H1 (cell line): ENCODE measurements around the gene CLDN12. TPM values are rescaled to one million over a fixed set of nuclear protein-coding genes. Genes with fewer than 3 reads are reported as not detected.

Experiments used
- CHD7 ChIP-seq: fragments of 300-600 bp; sonication (generic); IDR thresholded peaks from 2 replicates; pipeline ENCODE4 v1.7.1; 2012; ENCODE audit warnings: low read length, moderate library complexity, mild to moderate bottlenecking, inconsistent platforms; ENCODE audit not compliant: insufficient replicate concordance
- EP300 ChIP-seq, 2 experiments: IDR thresholded peaks; 1 replicate in 1 of 2; 2 replicates in 1 of 2; pipeline ENCODE4 v1.6.1; 2011 to 2012; ENCODE audit warnings: low read depth in 2 of 2, low read length in 2 of 2, mild to moderate bottlenecking in 2 of 2, borderline replicate concordance in 1 of 2, inconsistent platforms in 1 of 2, moderate library complexity in 1 of 2
- GABPA ChIP-seq: IDR thresholded peaks from 2 replicates; pipeline ENCODE4 v1.6.1; 2011; ENCODE audit warnings: mild to moderate bottlenecking, low read length, moderate library complexity, borderline replicate concordance; ENCODE audit not compliant: insufficient read depth
- GTF2F1 ChIP-seq: IDR thresholded peaks from 2 replicates; pipeline ENCODE4 v1.6.1; 2012; ENCODE audit warnings: low read depth, low read length, improper control_type of control experiment, borderline replicate concordance
- HDAC2 ChIP-seq, 2 experiments: fragments of 300-600 bp in 1 of 2; sonication (generic) in 1 of 2; IDR thresholded peaks; 2 replicates each; pipeline ENCODE4 v1.6.1; 2011 to 2012; ENCODE audit warnings: low read depth in 2 of 2, low read length in 2 of 2, mild to moderate bottlenecking in 2 of 2, moderate library complexity in 2 of 2, borderline replicate concordance in 1 of 2, inconsistent platforms in 1 of 2
- HDAC6 ChIP-seq: IDR thresholded peaks from one replicate; pipeline ENCODE4 v1.7.1; 2012; ENCODE audit warnings: low read depth, mild to moderate bottlenecking, inconsistent platforms, low read length, moderate library complexity
- JUN ChIP-seq: IDR thresholded peaks from 2 replicates; pipeline ENCODE4 v1.6.1; 2011; ENCODE audit warnings: low read depth, mild to moderate bottlenecking, improper control_type of control experiment, low read length
- MAFK ChIP-seq: IDR thresholded peaks from 2 replicates; pipeline ENCODE4 v1.6.1; 2012; ENCODE audit warnings: low read depth, mild to moderate bottlenecking, improper control_type of control experiment, low read length
- POLR2A ChIP-seq, 2 experiments: IDR thresholded peaks; 1 replicate in 1 of 2; 2 replicates in 1 of 2; pipeline ENCODE4 v1.6.1; 2011; ENCODE audit warnings: low read depth in 2 of 2, low read length in 2 of 2, mild to moderate bottlenecking in 2 of 2; ENCODE audit errors: control extremely low read depth in 1 of 2
- TAF7 ChIP-seq: optimal IDR thresholded peaks from 2 replicates; pipeline ENCODE3; 2011; ENCODE audit warnings: low read depth, mild to moderate bottlenecking, inconsistent platforms, low read length, moderate library complexity, borderline replicate concordance
- polyA plus RNA-seq, 7 experiments: library from polyadenylated mRNA; depleted of rRNA in 3 of 7; stranded (reverse) in 5 of 7; unstranded in 2 of 7; fragments of >200 nt in 5 of 7; fragments of 200-250 nt in 2 of 7; gene quantifications; 1 replicate in 5 of 7; 2 replicates in 1 of 7; 4 replicates in 1 of 7; pipeline versions ENCODE4 v1.2.1 to v1.2.3, GENCODE V29; 2011 to 2013; ENCODE audit warnings: missing spikeins in 2 of 7, mixed read lengths in 2 of 7
- total RNA-seq: library from RNA; stranded (reverse); fragmentation: NEBNext Ultra II Directional; extraction: Animal tissue kit (Norgen Biotek cat#: 25700); gene quantifications from 2 replicates; pipeline ENCODE4 v1.2.1, GENCODE V29; 2021

Gene CLDN12
- total and polyA plus RNA-seq, 2 of the 8 experiments (the other 6 are each of a cell fraction or from before 2014, with no cell fraction given) = 49.2 to 127 TPM

GRCh38 chr7:90391488-90391887 lies 11.8 kb upstream of the CLDN12 start (continued):
- no peak for TF ChIP-seq CHD7
- TF ChIP-seq MAFK = no peak
- no peak for TF ChIP-seq GTF2F1
- no peak for TF ChIP-seq EP300 (IDR thresholded peaks at IDR 0.05; ENCODE audit: borderline replicate concordance in 1 of 2, low read depth in 2 of 2, low read length in 2 of 2)
- no peak for TF ChIP-seq GABPA
- no peak for TF ChIP-seq HDAC6
- TF ChIP-seq TAF7 = no peak
- no peak for TF ChIP-seq POLR2A (IDR thresholded peaks at IDR 0.05; ENCODE audit: control extremely low read depth in 1 of 2, low read depth in 2 of 2, low read length in 2 of 2)
- no peak for TF ChIP-seq HDAC2 (IDR thresholded peaks at IDR 0.05; ENCODE audit: borderline replicate concordance in 1 of 2, low read depth in 2 of 2, low read length in 2 of 2)
- no peak for TF ChIP-seq JUN
